HG02571 (cell line): ENCODE data around the gene FAM227A.
"Not testable (repeated sequence)": the region's sequence is repeated elsewhere in the genome, so short reads cannot be mapped to it uniquely, and the experiment has no call there.

Experiments
- ATAC-seq: cut with Tn5 transposase; IDR thresholded peaks from one replicate; pipeline ENCODE4 v1.9.1; 2021; ENCODE audit warnings: mild to moderate bottlenecking, moderate library complexity; ENCODE audit not compliant: unreplicated experiment

The FAM227A gene

GRCh38 chr22:38674888-38675287 is 18.7 kb upstream of the FAM227A start:
- ATAC-seq: no peak

- peak; percentile 41 for ATAC-seq
These were observed 1.1 kb upstream of the FAM227A start for GRCh38 chr22:38657045-38657909.

GRCh38 chr22:38655519-38656255 is 505 bp downstream of the FAM227A start:
- no peak for ATAC-seq

- no peak for ATAC-seq
These were observed 2.5 kb downstream of the FAM227A start for GRCh38 chr22:38653741-38654140.

- no peak for ATAC-seq
These were observed 3.3 kb downstream of the FAM227A start for GRCh38 chr22:38652859-38653258.

GRCh38 chr22:38649841-38650522 is 6.2 kb downstream of the FAM227A start:
- ATAC-seq: no peak

- no peak for ATAC-seq
These were observed 10.8 kb downstream of the FAM227A start for GRCh38 chr22:38645430-38645829.

- ATAC-seq: not testable (repeated sequence)
These were observed 11.9 kb downstream of the FAM227A start for GRCh38 chr22:38644245-38644644.

GRCh38 chr22:38641476-38642040 is 14.6 kb downstream of the FAM227A start:
- no peak for ATAC-seq

- ATAC-seq: no peak
These were observed 17.5 kb downstream of the FAM227A start for GRCh38 chr22:38638728-38639127.

- no peak for ATAC-seq
These were observed 18.0 kb downstream of the FAM227A start for GRCh38 chr22:38638216-38638615.

- no peak for ATAC-seq
These were observed 23.7 kb downstream of the FAM227A start for GRCh38 chr22:38632528-38632927.

GRCh38 chr22:38631724-38632123 is 24.5 kb downstream of the FAM227A start:
- ATAC-seq: no peak

GRCh38 chr22:38629108-38629507 is 27.1 kb downstream of the FAM227A start:
- no peak for ATAC-seq

- no peak for ATAC-seq
These were observed 27.7 kb downstream of the FAM227A start for GRCh38 chr22:38628444-38628843.

- ATAC-seq: no peak
These were observed 32.8 kb downstream of the FAM227A start for GRCh38 chr22:38623351-38623750.

GRCh38 chr22:38618682-38619081 is 37.5 kb downstream of the FAM227A start:
- ATAC-seq: no peak

- ATAC-seq: no peak
These were observed 37.9 kb downstream of the FAM227A start for GRCh38 chr22:38618258-38618657.

- ATAC-seq: not testable (repeated sequence)
These were observed 41.2 kb downstream of the FAM227A start for GRCh38 chr22:38615064-38615405.

- no peak for ATAC-seq
These were observed 41.7 kb downstream of the FAM227A start for GRCh38 chr22:38614332-38615063.

- no peak for ATAC-seq
These were observed 42.6 kb downstream of the FAM227A start for GRCh38 chr22:38613588-38613987.
